ENCODE measurements around the gene TTBK1. TPM values are rescaled to one million over a fixed set of nuclear protein-coding genes. Genes with fewer than 3 reads are reported as not detected.

TTBK1 gene
- total RNA-seq, 2 donors from 2014 or later, result 0.48 to 1.0 TPM

- Histone ChIP-seq H3K36me3 (no peaks in the 10 kb centered on the region), H3K9me3 (no peaks in the 10 kb centered on the region), H3K4me3 (no peak overlapping the region), H3K4me1 (peaks cover 18% of the 10 kb centered on the region), H3K9ac (ENCODE audit: low read depth in 2 of 2, low read length in 2 of 2) (no peak overlapping the region), H3K27ac (no peak overlapping the region), H3K27me3 (no peaks in the 10 kb centered on the region)
- no peak for TF ChIP-seq CTCF (IDR thresholded peaks at IDR 0.05)
- DNase-seq, result no peak
- intact Hi-C loops (cut with DNase I), result loop anchor here (10.0 kb wide), 1 partner anchor 239 kb away; no protein-coding TSS in a partner anchor
Observed at GRCh38 chr6:43265564-43265963, 22.3 kb downstream of the TTBK1 start.

DNA sequence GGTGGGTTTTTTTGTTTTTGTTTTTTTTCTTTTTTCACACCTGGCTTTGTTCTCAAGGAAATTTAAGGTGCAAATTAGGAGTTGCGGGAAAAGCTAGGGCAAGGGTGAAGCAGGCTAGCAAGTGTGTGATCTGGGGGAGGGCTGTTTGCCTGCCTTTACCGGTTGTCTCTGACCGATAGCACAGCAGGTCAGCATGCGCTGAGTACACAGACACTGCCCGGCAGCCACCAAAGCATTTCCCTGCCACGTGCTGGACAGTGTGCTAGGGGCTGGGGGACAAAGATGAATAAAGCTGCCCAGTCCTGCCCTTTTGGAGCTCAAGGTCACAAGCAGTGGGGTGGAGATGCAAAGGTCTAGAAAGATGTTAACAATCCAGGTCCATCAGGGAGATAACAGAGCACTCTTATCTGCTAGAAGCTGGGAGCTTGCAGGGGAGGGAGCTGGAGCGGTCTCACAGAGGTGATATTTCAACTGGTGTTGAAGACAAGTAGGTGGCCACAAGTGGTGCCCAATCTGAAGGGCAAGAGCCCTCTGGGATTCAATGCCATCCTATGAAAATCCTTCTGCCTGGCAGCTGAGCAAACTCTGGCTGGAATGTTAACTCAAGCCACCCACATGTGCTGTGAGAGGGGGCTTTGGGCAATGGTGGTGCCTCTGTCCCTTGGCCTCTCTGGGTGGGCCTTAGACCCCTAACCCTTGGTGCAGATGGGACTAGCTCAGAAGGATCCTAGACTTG is 24.5 kb downstream of the TTBK1 start:
- Histone ChIP-seq H3K36me3 (no peaks in the 10 kb centered on the region), H3K27ac (peak overlapping the region; percentile 28), H3K4me1 (peaks cover 18% of the 10 kb centered on the region), H3K27me3 (no peaks in the 10 kb centered on the region), H3K9ac (ENCODE audit: low read depth in 2 of 2, low read length in 2 of 2) (peak overlapping the region in 1 of 2 donors; percentile 69), H3K4me3 (no peak overlapping the region), H3K9me3 (no peaks in the 10 kb centered on the region)
- TF ChIP-seq CTCF (IDR thresholded peaks at IDR 0.05), result no peak
- peak; percentile 67 for DNase-seq
- intact Hi-C loops (cut with DNase I), result loop anchor here (10.0 kb wide), 1 partner anchor 237 kb away; no protein-coding TSS in a partner anchor

- Histone ChIP-seq H3K9me3 (no peaks in the 10 kb centered on the region), H3K4me1 (peaks cover 18% of the 10 kb centered on the region), H3K27me3 (no peaks in the 10 kb centered on the region), H3K27ac (peak overlapping the region; percentile 28), H3K9ac (ENCODE audit: low read depth in 2 of 2, low read length in 2 of 2) (peak overlapping the region in 1 of 2 donors; percentile 69), H3K4me3 (no peak overlapping the region), H3K36me3 (no peaks in the 10 kb centered on the region)
- no peak for TF ChIP-seq CTCF (IDR thresholded peaks at IDR 0.05)
- DNase-seq, result no peak
- intact Hi-C loops (cut with DNase I), result loop anchor here (10.0 kb wide), 1 partner anchor 236 kb away; no protein-coding TSS in a partner anchor
Observed at GRCh38 chr6:43268355-43268700, 25.0 kb downstream of the TTBK1 start.

- H3K4me1 ChIP-seq, result peaks cover 18% of the 10 kb centered on the region
- DNase-seq, result no peak
- peak overlapping the region; percentile 58 for H3K27ac ChIP-seq
- H3K9me3 ChIP-seq, result no peaks in the 10 kb centered on the region
- intact Hi-C loops (cut with DNase I), result loop anchor here (10.0 kb wide), 1 partner anchor 236 kb away; no protein-coding TSS in a partner anchor
- no peaks in the 10 kb centered on the region for H3K27me3 ChIP-seq
- no peaks in the 10 kb centered on the region for H3K36me3 ChIP-seq
- peak overlapping the region in 1 of 2 donors; percentile 3 for H3K9ac ChIP-seq (ENCODE audit: low read depth in 2 of 2, low read length in 2 of 2)
- H3K4me3 ChIP-seq, result no peak overlapping the region
- no peak for TF ChIP-seq CTCF (IDR thresholded peaks at IDR 0.05)
Observed at GRCh38 chr6:43268782-43269272, 25.5 kb downstream of the TTBK1 start.

DNA sequence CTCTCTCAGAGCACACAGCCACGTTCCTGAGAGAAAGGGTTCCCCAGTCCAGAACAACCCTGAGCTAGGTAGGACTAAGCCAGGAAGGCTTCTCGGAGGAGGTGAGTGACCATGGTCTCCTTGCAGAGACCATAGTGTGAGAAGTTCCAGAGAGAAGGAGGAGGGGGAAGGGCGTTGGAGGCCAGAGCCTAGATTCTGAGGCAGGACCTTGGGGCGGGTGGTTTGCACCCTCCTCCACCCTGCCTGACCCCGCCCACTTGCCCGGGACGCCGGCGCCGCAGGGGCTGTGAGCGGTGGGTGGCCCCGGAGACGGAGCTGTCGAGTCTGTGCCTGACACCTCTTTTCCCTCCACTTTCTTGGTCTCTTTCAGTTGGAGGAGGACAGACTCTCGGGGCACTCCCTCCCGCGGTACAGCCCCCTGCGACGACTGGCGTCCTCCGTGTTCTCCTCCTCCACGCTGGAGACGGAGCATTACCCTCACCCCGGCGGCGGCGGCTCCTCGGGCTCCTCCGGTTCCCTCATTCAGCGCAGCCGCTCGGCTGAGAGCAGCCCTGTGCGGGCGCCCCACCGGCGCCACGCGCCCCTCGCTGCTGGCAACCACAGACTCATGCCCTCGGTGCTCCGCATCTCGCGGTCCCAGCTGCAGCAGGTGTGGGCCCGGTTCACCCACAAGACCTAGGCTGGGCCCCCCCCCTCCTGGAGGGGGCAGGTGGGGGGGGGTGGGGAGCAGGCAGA is 26.2 kb downstream of the TTBK1 start:
- intact Hi-C loops (cut with DNase I), result loop anchor here (10.0 kb wide), 1 partner anchor 235 kb away; no protein-coding TSS in a partner anchor
- Histone ChIP-seq H3K4me1 (peaks cover 18% of the 10 kb centered on the region), H3K36me3 (no peaks in the 10 kb centered on the region), H3K9me3 (no peaks in the 10 kb centered on the region), H3K4me3 (peak overlapping the region; percentile 11), H3K9ac (ENCODE audit: low read depth in 2 of 2, low read length in 2 of 2) (peak overlapping the region; percentile 60 to 66), H3K27ac (peak overlapping the region; percentile 58), H3K27me3 (no peaks in the 10 kb centered on the region)
- no peak for TF ChIP-seq CTCF (IDR thresholded peaks at IDR 0.05)
- peak; percentile 85 for DNase-seq

Data from colonic mucosa (tissue), 4 donors.